IPS-18c (cell line): ENCODE measurements around the gene NCF2.

Experiments used
- H3K4me3 ChIP-seq: 2 replicates; pipeline ENCODE4 v1.7.0; 2013; ENCODE audit warnings: low read depth, mild to moderate bottlenecking, low read length, moderate library complexity; ENCODE audit not compliant: insufficient read depth
- H3K9me3 ChIP-seq: one replicate; pipeline ENCODE4 v1.6.1; 2013; ENCODE audit warnings: mild to moderate bottlenecking, low read length, moderate library complexity; ENCODE audit not compliant: control insufficient read depth, insufficient read depth

NCF2 gene

DNA sequence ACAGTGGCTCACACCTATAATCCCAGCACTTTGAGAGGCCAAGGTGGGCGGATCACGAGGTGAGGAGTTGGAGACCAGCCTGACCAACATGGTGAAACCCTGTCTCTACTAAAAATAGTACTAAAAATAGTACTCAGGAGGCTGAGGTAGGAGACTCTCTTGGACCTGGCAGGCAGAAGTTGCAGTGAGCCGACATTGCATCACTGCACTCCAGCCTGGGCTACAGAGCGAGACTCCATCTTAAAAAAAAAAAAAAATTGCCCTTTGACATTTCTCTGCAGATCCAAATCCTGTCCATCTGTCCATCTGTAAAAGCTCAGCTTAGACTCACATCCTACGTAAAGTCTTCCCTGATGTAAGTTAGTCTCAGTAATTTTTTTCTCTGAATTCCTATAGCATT lies 6.2 kb upstream of the NCF2 start:
- H3K9me3 ChIP-seq = no peaks in the 10 kb centered on the region

DNA sequence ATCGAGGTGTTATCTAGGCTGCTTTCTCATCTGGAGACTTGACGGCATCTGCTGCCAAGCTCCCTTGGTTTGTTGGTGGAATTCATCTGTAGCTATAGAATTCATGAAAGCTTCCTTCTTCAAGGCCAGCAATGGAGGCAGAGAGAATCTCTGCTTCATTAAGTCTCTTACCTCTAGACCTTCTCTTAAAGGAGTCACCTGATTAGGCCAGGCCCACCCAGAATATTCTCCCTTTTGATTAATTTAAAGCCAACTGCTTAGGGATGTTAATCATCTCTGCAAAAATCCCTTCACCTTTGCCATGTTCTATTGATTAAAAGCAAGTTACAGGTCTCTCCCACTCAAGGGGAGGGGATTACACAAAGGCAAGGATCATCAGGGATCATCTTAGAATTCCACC lies 5.3 kb upstream of the NCF2 start:
- H3K4me3 ChIP-seq = no peak overlapping the region

More for the DNA sequence above, 6.2 kb upstream of the NCF2 start:
- H3K4me3 ChIP-seq = no peak overlapping the region

DNA sequence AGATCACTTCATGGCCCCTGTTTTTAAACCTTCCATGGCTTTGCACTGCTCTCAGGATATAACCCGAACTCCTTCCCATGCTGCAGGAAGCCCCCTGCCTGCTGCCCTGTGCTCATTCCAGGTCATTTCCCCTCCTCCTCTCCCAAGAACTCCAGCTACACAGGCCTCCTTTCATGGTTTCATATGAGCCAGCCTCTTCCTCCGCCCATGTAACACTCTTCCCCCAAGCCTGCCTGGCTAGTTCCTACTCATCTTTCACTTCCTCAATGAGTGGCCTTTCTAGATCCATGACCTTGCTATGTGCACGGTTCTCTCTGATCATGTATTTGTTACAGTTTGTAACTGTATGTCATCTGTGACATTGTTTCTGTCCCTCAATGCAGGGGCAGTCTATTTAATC lies 3.1 kb upstream of the NCF2 start:
- Histone ChIP-seq H3K4me3 (no peak overlapping the region), H3K9me3 (no peaks in the 10 kb centered on the region)

More for the DNA sequence above, 5.3 kb upstream of the NCF2 start:
- no peaks in the 10 kb centered on the region for H3K9me3 ChIP-seq

GRCh38 chr1:183592733-183593132 lies 2.5 kb upstream of the NCF2 start:
- Histone ChIP-seq H3K4me3 (no peak overlapping the region), H3K9me3 (no peaks in the 10 kb centered on the region)

- no peaks in the 10 kb centered on the region for H3K9me3 ChIP-seq
- H3K4me3 ChIP-seq = no peak overlapping the region
Measured at GRCh38 chr1:183589874-183590243, 400 bp downstream of the NCF2 start.

GRCh38 chr1:183589384-183589783 lies 875 bp downstream of the NCF2 start:
- Histone ChIP-seq H3K9me3 (no peaks in the 10 kb centered on the region), H3K4me3 (no peak overlapping the region)

- H3K4me3 ChIP-seq = no peak overlapping the region
- no peaks in the 10 kb centered on the region for H3K9me3 ChIP-seq
Measured at GRCh38 chr1:183588827-183589226, 1.4 kb downstream of the NCF2 start.

DNA sequence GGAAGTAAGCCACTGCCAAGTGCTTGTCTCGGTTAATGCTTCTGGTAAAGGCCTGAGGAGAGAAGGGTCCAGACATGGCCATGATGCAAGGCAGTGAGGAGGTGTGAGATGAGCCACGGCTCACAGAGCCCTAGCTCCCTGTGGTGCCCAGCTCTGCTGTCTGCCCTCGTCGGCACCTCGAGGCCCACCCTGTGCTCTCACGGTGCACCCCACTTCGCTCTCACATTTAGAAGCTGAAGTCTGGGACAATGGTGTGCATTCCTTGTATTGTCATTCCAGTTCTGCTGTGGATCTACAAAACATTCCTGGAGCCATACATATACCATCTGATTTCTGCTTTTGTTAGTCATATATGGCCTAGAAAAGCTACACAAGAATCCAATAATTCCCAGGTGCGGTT lies 3.3 kb downstream of the NCF2 start:
- Histone ChIP-seq H3K4me3 (no peak overlapping the region), H3K9me3 (no peaks in the 10 kb centered on the region)

DNA sequence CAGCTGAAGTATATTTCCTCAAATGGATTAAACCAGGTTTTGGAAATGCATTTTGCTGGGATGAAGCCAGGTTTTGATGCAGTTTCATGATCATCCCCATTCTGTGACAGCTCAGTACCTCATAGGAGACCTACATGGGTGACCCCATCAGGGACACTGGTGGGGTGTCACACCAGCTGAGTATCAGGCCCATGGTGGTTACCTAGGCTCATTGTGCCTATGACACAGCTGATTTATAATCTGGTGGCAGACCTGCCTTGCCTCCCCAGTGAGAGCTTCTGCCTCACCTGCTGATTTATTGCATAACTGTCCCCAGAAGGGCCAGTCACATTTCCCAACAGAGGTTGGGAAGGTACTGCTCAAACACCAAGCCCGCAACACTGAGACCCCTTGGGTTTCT lies 3.8 kb downstream of the NCF2 start:
- Histone ChIP-seq H3K9me3 (no peaks in the 10 kb centered on the region), H3K4me3 (no peak overlapping the region)

GRCh38 chr1:183585038-183585437 lies 5.2 kb downstream of the NCF2 start:
- H3K9me3 ChIP-seq = no peaks in the 10 kb centered on the region
- H3K4me3 ChIP-seq = no peak overlapping the region

- no peak overlapping the region for H3K4me3 ChIP-seq
- H3K9me3 ChIP-seq = no peaks in the 10 kb centered on the region
Measured at GRCh38 chr1:183584147-183584546, 6.1 kb downstream of the NCF2 start.

DNA sequence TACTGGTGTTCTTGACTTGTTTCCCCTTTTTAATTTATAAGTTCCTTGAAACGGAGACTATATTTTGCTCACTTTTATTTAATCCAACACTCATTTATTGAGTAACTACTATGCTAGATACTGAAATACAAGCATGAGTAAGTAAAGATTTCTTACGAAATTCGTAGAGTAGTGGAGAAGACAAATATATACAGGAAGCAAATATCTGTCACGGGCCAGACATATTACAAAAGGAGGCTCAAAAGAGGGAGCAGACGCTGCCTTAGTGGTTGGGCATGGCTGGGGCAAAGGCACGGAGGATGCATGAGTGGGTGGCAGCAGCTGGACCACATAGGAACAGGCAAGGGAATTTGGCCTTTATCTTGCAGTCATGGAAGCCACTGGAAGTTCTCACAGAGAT lies 6.8 kb downstream of the NCF2 start:
- Histone ChIP-seq H3K9me3 (no peaks in the 10 kb centered on the region), H3K4me3 (no peak overlapping the region)

DNA sequence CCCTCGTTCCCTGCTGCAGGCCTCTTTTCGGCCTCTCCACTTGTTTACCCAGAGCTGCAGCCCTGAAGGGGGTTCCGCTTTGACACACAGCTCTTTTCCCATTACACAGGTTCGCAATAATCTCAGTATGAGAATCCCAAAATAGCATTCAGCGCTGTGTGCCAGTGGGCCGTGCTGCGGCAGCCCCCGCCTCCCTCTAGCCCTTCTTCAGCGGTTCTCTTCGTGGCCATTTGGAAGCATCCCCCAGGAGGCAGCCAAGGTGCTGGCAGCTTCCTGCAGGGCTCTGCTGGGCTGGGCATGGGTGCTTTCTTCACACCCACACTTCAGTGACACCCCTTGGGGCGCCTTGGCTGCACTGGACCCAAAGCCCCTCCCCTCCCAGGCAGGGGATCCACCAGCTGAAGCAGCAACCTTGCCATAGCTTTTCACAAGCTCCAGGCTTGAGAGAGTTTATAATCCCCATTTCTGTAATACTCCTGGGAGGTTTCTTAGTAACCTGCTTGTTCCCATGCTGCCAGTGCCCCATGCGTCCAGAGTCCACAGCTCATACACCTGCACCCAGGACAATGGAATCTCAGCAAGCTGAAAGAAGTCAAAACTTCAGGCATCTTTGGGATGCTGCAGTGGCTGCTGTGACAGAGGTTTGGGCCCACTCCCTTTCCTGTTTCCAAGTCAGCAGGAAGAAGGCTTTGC lies 8.1 kb downstream of the NCF2 start:
- H3K9me3 ChIP-seq = no peaks in the 10 kb centered on the region
- H3K4me3 ChIP-seq = no peak overlapping the region

- Histone ChIP-seq H3K9me3 (no peaks in the 10 kb centered on the region), H3K4me3 (no peak overlapping the region)
Measured at GRCh38 chr1:183580281-183580682, 10.0 kb downstream of the NCF2 start.

- H3K4me3 ChIP-seq = no peak overlapping the region
- H3K9me3 ChIP-seq = no peaks in the 10 kb centered on the region
Measured at GRCh38 chr1:183578856-183579255, 11.4 kb downstream of the NCF2 start.

DNA sequence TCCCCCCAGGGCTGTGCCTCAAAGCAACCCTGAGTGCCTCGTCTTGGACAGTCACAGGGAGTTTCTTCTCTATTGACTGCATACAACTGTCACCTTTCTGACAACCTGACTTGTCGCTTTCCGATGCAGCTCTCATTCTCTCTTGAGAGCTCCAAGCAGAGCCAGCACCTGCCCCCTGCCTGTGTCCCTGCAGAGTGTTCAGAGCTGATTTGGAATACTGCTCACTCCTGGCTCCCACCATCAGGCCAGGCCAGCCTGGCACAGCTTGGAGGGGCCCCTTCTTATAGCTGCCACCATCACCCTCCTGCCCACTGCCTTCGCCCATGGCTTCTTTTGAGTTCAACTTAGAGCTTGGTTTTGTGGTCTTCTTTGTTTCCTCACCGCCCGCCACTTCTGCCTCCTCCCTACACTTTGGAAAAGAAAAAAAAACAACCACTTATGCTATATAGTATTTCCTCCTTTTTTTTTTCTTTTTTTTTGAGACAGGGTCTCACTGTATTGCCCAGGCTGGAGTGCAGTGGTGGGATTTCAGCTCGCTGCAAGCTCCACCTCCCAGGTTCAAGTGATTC lies 12.3 kb downstream of the NCF2 start:
- Histone ChIP-seq H3K9me3 (no peaks in the 10 kb centered on the region), H3K4me3 (no peak overlapping the region)

DNA sequence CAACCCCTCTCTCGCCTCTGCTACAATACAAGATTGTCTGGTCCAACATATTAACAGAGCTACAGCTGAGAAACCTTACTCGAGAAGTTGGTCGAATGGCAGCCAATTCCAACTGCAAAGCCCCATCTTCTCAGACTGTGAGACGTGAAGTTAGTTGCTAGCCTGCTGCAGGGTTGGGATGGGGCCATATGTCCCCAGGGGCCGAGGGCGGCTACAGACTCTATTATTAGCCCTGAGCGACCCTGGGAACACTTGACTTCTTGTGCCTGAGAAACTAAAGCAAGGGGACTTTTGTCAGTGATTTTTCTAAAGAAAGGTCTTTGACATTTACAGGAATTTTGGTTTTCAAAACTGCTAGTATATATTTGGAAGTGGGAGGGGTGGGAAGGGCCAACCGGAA lies 13.7 kb downstream of the NCF2 start:
- Histone ChIP-seq H3K4me3 (no peak overlapping the region), H3K9me3 (no peaks in the 10 kb centered on the region)

GRCh38 chr1:183575606-183576005 lies 14.7 kb downstream of the NCF2 start:
- H3K9me3 ChIP-seq = no peaks in the 10 kb centered on the region
- H3K4me3 ChIP-seq = no peak overlapping the region

GRCh38 chr1:183572721-183573120 lies 17.5 kb downstream of the NCF2 start:
- no peak overlapping the region for H3K4me3 ChIP-seq

More at GRCh38 chr1:183572721-183573120, 17.5 kb downstream of the NCF2 start:
- H3K9me3 ChIP-seq = no peaks in the 10 kb centered on the region
